SK-N-SH treated with all-trans-retinoic acid at 6 μM for 48 hours (cell line): Measurements from ENCODE around the gene RXRA.

Experiments
- ATAC-seq: fragments of 200-7000 bp; cut with Tn5 transposase; 3 replicates; pipeline ENCODE4 v1.9.1; 2020; ENCODE audit warnings: mild to moderate bottlenecking, moderate library complexity
- BACH2 ChIP-seq: fragments of 250-450 bp; sonication (Bioruptor Pico); IDR thresholded peaks from 2 replicates; pipeline ENCODE4 v1.9.0; 2021; ENCODE audit warnings: mild to moderate bottlenecking, borderline replicate concordance
- CREB5 ChIP-seq: fragments of 250-450 bp; sonication (Bioruptor Pico); IDR thresholded peaks from 2 replicates; pipeline ENCODE4 v1.5.1; 2020; ENCODE audit warnings: low read depth, mild to moderate bottlenecking, moderate library complexity
- CSDC2 ChIP-seq: fragments of 250-450 bp; sonication (Bioruptor Pico); IDR thresholded peaks from 2 replicates; pipeline ENCODE4 v1.5.0; 2020; ENCODE audit warnings: mild to moderate bottlenecking, moderate library complexity
- ESRRG ChIP-seq: fragments of 250-450 bp; sonication (Bioruptor Pico); IDR thresholded peaks from 2 replicates; pipeline ENCODE4 v1.6.1; 2021; ENCODE audit warnings: mild to moderate bottlenecking
- GLIS3 ChIP-seq: fragments of 250-450 bp; sonication (Bioruptor Pico); IDR thresholded peaks from 2 replicates; pipeline ENCODE4 v1.5.0; 2020; ENCODE audit warnings: mild to moderate bottlenecking, moderate library complexity
- ISL1 ChIP-seq: fragments of 250-450 bp; sonication (Bioruptor Pico); IDR thresholded peaks from 2 replicates; pipeline ENCODE4 v2.1.2; 2022; ENCODE audit warnings: mild to moderate bottlenecking, moderate library complexity
- OSR1 ChIP-seq: fragments of 250-450 bp; sonication (Bioruptor Pico); IDR thresholded peaks from 2 replicates; pipeline ENCODE4 v1.8.0; 2022; ENCODE audit warnings: moderate library complexity, mild to moderate bottlenecking, inconsistent platforms
- PATZ1 ChIP-seq: fragments of 250-450 bp; sonication (Bioruptor Pico); IDR thresholded peaks from 2 replicates; pipeline ENCODE4 v1.8.0; 2020; ENCODE audit warnings: mild to moderate bottlenecking, moderate library complexity, borderline replicate concordance
- PPARA ChIP-seq: fragments of 250-450 bp; sonication (Bioruptor Pico); IDR thresholded peaks from 2 replicates; pipeline ENCODE4 v1.5.0; 2020; ENCODE audit warnings: mild to moderate bottlenecking, borderline replicate concordance
- RARB ChIP-seq: fragments of 250-450 bp; sonication (Bioruptor Pico); IDR thresholded peaks from 2 replicates; pipeline ENCODE4 v1.8.0; 2021; ENCODE audit warnings: mild to moderate bottlenecking, moderate library complexity
- SNAI2 ChIP-seq: fragments of 250-450 bp; sonication (Bioruptor Pico); IDR thresholded peaks from 2 replicates; pipeline ENCODE4 v1.5.0; 2020; ENCODE audit warnings: mild to moderate bottlenecking, moderate library complexity
- TOX ChIP-seq: fragments of 250-450 bp; sonication (Bioruptor Pico); IDR thresholded peaks from 2 replicates; pipeline ENCODE4 v1.8.0; 2021; ENCODE audit warnings: mild to moderate bottlenecking, moderate library complexity, borderline replicate concordance
- ZC3H10 ChIP-seq: fragments of 250-450 bp; sonication (Bioruptor Pico); IDR thresholded peaks from 2 replicates; pipeline ENCODE4 v1.5.1; 2021; ENCODE audit warnings: mild to moderate bottlenecking, moderate library complexity
- ZFP3 ChIP-seq: fragments of 250-450 bp; sonication (Bioruptor Pico); IDR thresholded peaks from 2 replicates; pipeline ENCODE4 v1.5.0; 2020; ENCODE audit warnings: mild to moderate bottlenecking, moderate library complexity
- ZFP30 ChIP-seq: fragments of 450-650 bp; formaldehyde crosslinking; IDR thresholded peaks from 2 replicates; pipeline ENCODE4 v1.5.0; 2022; ENCODE audit warnings: mild to moderate bottlenecking, moderate library complexity
- ZNF565 ChIP-seq: fragments of 450-650 bp; formaldehyde crosslinking; conservative IDR thresholded peaks from 2 replicates; pipeline ENCODE4 v1.5.0; 2020; ENCODE audit warnings: low read depth, mild to moderate bottlenecking, moderate library complexity
- ZNF70 ChIP-seq: fragments of 450-650 bp; formaldehyde crosslinking; IDR thresholded peaks from 2 replicates; pipeline ENCODE4 v1.5.0; 2020; ENCODE audit warnings: mild to moderate bottlenecking, moderate library complexity
- ZNF8 ChIP-seq: fragments of 450-650 bp; formaldehyde crosslinking; IDR thresholded peaks from 2 replicates; pipeline ENCODE4 v1.5.0; 2020; ENCODE audit warnings: mild to moderate bottlenecking, moderate library complexity
- TF ChIP-seq, protein P1 (sequence below): fragments of 250-450 bp; sonication (Bioruptor Pico); IDR thresholded peaks from 2 replicates; pipeline ENCODE4 v1.5.1; 2021; ENCODE audit warnings: mild to moderate bottlenecking, moderate library complexity
- TF ChIP-seq, protein P2 (sequence below): fragments of 250-450 bp; sonication (Bioruptor Pico); IDR thresholded peaks from 2 replicates; pipeline ENCODE4 v1.8.0; 2021; ENCODE audit warnings: low read depth, mild to moderate bottlenecking, moderate library complexity, borderline replicate concordance

RXRA gene

GRCh38 chr9:134461426-134461982, 135.2 kb downstream of the RXRA start:
- ATAC-seq: no peak
- TF ChIP-seq BACH2 (CRISPR knock-in tag) (no peak), ZNF565 (peak; percentile 97)

DNA sequence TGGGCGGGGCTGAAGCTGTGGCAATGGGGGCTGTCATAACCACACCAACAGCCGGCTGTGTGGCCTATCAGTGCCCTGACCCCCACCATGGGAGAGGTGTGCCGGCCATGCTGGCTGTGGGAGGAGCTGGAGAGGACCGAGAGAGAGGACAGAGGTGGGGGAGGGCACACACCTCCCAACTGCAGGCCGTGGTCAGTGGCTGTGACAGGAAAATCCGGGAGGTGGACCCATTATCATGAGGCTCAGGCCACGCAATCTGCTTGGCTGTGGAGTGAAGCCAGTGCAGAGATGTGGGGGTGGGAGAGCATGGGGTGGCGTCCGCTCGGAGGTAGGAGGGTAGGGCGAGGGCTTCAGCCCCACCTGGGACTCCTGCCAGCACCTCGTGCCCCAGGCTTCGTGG, 136.1 kb downstream of the RXRA start:
- ATAC-seq: no peak
- no peak for TF ChIP-seq ZNF8
- TF ChIP-seq, protein P1, sequence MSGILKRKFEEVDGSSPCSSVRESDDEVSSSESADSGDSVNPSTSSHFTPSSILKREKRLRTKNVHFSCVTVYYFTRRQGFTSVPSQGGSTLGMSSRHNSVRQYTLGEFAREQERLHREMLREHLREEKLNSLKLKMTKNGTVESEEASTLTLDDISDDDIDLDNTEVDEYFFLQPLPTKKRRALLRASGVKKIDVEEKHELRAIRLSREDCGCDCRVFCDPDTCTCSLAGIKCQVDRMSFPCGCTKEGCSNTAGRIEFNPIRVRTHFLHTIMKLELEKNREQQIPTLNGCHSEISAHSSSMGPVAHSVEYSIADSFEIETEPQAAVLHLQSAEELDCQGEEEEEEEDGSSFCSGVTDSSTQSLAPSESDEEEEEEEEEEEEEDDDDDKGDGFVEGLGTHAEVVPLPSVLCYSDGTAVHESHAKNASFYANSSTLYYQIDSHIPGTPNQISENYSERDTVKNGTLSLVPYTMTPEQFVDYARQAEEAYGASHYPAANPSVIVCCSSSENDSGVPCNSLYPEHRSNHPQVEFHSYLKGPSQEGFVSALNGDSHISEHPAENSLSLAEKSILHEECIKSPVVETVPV (CRISPR knock-in tag): no peak

DNA sequence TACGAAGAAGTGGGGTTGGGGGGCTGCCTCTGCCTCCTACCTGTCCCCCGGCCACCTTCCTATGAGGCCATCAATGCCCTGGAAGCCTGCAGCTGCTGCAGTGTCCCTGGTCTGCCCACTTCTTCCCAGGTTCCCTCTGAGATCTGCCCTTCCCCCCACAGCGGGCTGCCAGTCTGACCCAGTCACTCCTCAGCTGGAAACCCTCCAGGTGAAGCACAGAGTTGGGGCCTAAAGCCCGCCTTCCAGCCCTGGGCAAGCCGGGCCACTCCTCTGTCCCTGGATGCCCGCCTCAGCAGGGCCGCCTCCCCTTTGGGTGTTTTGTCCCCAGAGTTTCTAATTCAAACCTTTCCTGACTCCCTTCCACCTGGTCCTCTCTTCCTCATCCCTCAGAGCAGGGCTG, 137.0 kb downstream of the RXRA start:
- no peak for ATAC-seq
- no peak for TF ChIP-seq OSR1 (CRISPR knock-in tag)
- no peak for TF ChIP-seq ZFP3 (CRISPR knock-in tag)
- TF ChIP-seq ZFP30 (CRISPR knock-in tag): no peak
- TF ChIP-seq ZNF8: no peak
- no peak for TF ChIP-seq RARB (CRISPR knock-in tag)
- TF ChIP-seq, protein P2, sequence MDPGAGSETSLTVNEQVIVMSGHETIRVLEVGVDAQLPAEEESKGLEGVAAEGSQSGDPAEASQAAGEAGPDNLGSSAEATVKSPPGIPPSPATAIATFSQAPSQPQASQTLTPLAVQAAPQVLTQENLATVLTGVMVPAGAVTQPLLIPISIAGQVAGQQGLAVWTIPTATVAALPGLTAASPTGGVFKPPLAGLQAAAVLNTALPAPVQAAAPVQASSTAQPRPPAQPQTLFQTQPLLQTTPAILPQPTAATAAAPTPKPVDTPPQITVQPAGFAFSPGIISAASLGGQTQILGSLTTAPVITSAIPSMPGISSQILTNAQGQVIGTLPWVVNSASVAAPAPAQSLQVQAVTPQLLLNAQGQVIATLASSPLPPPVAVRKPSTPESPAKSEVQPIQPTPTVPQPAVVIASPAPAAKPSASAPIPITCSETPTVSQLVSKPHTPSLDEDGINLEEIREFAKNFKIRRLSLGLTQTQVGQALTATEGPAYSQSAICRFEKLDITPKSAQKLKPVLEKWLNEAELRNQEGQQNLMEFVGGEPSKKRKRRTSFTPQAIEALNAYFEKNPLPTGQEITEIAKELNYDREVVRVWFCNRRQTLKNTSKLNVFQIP (CRISPR knock-in tag): no peak
- TF ChIP-seq ESRRG (CRISPR knock-in tag): no peak
- TF ChIP-seq CSDC2 (CRISPR knock-in tag): no peak
- TF ChIP-seq, protein P1 (CRISPR knock-in tag): no peak
- TF ChIP-seq GLIS3 (CRISPR knock-in tag): no peak
- TF ChIP-seq CREB5 (CRISPR knock-in tag): no peak
- TF ChIP-seq ZNF70 (CRISPR knock-in tag): no peak
- TF ChIP-seq PATZ1 (CRISPR knock-in tag): no peak

- peak; percentile 76 for ATAC-seq
- TF ChIP-seq PPARA (no peak), ZC3H10 (CRISPR knock-in tag) (no peak)
These were observed 140.8 kb downstream of the RXRA start for GRCh38 chr9:134466869-134467616.

DNA sequence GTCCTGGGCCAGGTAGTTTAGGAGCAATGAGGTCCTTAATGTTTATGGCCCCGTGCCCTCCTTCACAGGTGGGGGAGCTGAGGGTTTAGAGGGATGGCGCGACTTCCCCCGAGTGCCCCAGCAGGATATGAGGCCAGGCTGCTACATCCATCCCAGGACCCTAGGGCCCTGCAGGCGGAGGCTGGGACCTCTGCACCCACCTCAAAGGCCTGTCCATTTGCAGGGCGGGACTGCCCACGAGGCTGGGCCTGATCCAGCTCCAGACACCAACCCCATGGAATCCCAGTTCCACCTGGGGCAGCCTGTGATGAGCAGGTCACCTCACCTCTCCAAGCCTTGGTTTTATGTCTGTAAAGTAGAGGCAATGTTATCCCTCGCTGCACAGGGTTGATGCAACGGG, 142.1 kb downstream of the RXRA start:
- no peak for ATAC-seq
- TF ChIP-seq ZNF565: no peak
- no peak for TF ChIP-seq CREB5 (CRISPR knock-in tag)
- TF ChIP-seq OSR1 (CRISPR knock-in tag): no peak
- TF ChIP-seq CSDC2 (CRISPR knock-in tag): no peak
- TF ChIP-seq RARB (CRISPR knock-in tag): no peak
- TF ChIP-seq ESRRG (CRISPR knock-in tag): no peak
- TF ChIP-seq ZNF70 (CRISPR knock-in tag): no peak
- no peak for TF ChIP-seq PPARA
- TF ChIP-seq ISL1 (CRISPR knock-in tag): no peak
- TF ChIP-seq GLIS3 (CRISPR knock-in tag): no peak
- TF ChIP-seq TOX (CRISPR knock-in tag): no peak
- TF ChIP-seq SNAI2 (CRISPR knock-in tag): no peak
- TF ChIP-seq, protein P2 (CRISPR knock-in tag): no peak
- TF ChIP-seq BACH2 (CRISPR knock-in tag): no peak
- TF ChIP-seq, protein P1 (CRISPR knock-in tag): no peak
